Kidney epithelial cell (primary cell): ENCODE data around the gene GDPD5. TPM values are rescaled to one million over a fixed set of nuclear protein-coding genes. Genes with fewer than 3 reads are reported as not detected.

Experiments
- DNase-seq: peaks from one replicate; pipeline ENCODE4 v3.0.0-alpha.2; 2010; ENCODE audit warnings: low read depth
- H3K27me3 ChIP-seq: 2 replicates; pipeline ENCODE4 v1.6.0; 2011; ENCODE audit warnings: low read length; ENCODE audit not compliant: control insufficient read depth, insufficient read depth
- H3K36me3 ChIP-seq: 2 replicates; pipeline ENCODE4 v1.5.1; 2011; ENCODE audit warnings: low read length; ENCODE audit not compliant: control insufficient read depth, insufficient read depth
- H3K4me3 ChIP-seq: 2 replicates; pipeline ENCODE4 v1.5.1; 2011; ENCODE audit warnings: low read depth, mild to moderate bottlenecking, control low read depth, low read length
- total RNA-seq: library from RNA; depleted of rRNA; stranded (reverse); fragments of >200 nt; gene quantifications from 2 replicates; pipeline ENCODE4 v1.2.3, GENCODE V29; 2015
- TF ChIP-seq, protein P1 (sequence below): IDR thresholded peaks from 2 replicates; pipeline ENCODE4 v1.5.1; 2011; ENCODE audit warnings: mild to moderate bottlenecking, moderate library complexity, low read length, control low read depth, inconsistent platforms; ENCODE audit not compliant: insufficient read depth, poor library complexity, severe bottlenecking

Gene GDPD5
- total RNA-seq, 1 donor from 2014 or later = 12.7 TPM

DNA sequence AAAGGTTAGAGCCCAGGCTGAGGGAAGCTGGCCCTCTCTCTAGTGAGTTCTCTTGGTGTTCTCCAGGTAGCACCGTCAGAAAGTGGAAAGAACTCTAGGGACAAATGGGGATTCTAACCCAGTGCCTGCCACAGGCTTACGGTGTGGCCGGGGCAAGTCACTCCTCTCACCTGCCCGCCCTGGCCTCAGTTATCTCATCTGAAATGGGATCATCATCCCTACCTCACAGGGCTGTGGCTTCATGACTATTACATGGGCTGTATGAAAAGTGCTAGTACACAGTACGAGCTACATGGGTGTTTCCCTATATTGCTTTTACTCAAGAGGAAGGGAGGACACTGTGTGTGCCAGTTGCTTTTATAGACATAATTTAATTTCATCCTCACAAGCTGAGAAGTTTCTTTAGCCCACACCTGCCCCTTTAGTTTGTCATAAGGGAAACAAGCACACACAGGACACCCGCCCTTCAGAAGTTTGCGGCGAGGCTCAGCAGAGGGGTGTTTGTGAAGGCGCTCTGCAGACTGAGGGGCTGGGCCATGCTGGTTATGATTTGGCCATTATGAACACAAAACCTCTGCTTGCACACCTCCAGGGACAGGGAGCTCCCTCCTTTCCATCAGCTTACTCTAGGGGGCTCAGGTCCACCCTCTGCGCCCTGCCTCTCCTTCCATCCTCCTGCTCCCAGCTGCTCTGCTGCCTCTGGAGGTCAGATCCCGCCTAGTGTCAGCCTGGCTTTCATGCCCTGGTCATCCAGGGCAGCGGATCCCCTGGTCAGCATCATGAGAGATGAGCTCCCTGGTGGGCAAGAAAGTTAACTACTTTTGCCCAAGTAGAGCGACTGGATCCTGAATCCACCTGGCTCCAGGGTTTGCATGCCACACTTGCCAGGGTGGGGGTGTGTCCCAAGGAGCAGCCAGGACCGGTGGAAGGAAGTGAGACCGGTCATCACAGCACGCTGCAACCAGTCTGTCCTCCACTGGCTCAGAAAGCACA lies 93.9 kb downstream of the GDPD5 start:
- H3K36me3 ChIP-seq = no peaks in the 10 kb centered on the region
- TF ChIP-seq, protein P1, sequence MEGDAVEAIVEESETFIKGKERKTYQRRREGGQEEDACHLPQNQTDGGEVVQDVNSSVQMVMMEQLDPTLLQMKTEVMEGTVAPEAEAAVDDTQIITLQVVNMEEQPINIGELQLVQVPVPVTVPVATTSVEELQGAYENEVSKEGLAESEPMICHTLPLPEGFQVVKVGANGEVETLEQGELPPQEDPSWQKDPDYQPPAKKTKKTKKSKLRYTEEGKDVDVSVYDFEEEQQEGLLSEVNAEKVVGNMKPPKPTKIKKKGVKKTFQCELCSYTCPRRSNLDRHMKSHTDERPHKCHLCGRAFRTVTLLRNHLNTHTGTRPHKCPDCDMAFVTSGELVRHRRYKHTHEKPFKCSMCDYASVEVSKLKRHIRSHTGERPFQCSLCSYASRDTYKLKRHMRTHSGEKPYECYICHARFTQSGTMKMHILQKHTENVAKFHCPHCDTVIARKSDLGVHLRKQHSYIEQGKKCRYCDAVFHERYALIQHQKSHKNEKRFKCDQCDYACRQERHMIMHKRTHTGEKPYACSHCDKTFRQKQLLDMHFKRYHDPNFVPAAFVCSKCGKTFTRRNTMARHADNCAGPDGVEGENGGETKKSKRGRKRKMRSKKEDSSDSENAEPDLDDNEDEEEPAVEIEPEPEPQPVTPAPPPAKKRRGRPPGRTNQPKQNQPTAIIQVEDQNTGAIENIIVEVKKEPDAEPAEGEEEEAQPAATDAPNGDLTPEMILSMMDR = no peak
- H3K27me3 ChIP-seq = peaks cover 51% of the 10 kb centered on the region
- no peak overlapping the region for H3K4me3 ChIP-seq
- no peak for DNase-seq

DNA sequence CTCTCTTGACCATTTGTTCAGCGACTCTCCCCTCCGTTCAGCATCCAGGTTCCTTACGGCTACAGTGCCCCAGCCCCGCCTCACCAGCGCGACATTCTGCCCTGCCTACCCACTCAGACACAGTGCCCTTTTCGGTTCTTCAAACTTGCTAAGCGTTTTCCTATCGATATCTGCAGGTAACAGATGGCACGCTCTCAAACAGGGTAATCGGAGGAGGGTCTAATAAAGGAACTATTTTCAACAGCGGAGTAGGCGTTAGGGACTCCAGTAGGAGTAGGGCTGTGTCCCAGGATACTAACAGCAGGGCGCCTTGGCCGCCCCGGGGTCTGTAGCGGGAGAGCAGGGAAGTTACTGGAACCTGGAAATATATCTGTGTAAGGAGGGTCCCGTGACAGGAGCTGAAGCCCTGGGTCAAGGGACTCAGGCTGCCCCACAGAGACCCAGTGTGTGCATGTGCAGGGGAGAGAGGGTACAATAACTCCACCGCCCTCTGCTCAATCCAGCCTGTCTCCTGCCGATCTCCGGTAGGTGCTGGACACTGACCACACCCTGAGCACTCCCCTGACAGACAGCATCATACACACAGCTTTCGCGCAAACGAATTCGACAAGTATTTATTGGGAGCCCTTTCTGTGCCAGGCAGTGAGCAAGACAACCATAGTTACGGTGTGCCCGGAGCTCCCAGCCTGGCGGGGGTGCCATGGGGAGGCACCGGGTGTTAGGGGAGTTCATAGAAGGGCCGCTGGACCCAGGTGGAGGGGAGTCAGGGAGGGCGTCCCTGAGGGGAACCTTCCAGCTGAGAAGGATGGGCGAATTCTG lies 94.8 kb downstream of the GDPD5 start:
- Histone ChIP-seq H3K27me3 (peaks cover 51% of the 10 kb centered on the region), H3K4me3 (peak overlapping the region; percentile 22), H3K36me3 (no peaks in the 10 kb centered on the region)
- no peak for DNase-seq
- TF ChIP-seq, protein P1 = no peak

DNA sequence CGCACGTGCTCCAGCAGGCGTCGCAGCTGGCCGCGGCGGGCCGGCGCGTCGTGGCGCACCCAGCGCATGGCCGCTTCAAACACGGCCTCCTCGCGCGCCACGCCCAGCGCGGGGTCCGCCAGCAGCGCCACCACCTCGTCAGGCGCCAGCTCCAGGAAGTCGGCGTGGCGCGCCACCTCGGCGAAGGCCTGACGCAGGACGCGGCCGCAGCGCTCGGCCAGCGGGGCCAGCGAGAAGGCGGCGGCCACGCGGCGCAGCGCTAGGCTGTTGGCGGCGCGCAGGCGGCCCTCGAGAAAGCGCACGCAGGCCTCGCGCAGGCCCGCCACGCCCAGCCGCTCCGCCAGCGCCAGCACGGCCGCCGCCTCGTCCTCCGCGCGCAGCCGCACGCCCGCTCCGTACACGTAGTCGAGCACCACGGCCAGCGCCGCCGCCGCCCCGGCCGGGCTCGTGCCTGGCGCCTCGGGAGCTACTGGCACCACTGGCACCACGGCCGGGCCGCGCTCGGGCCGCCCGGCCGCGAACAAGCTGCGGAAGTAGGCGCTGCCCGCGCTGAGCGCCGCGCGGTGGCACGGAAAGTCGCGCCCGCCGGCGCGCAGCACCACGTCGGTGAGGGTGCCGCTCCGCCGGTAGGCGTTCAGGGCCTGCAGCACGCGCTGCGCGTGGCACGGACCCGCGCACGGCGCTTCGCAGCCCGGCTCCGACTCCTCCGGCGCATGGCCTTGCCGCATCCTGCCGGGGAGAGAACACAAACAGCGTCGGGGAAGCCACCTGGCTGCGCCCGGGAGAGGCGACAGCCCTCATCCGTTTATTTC lies 95.6 kb downstream of the GDPD5 start:
- H3K36me3 ChIP-seq = no peaks in the 10 kb centered on the region
- TF ChIP-seq, protein P1 = no peak
- H3K4me3 ChIP-seq = peak overlapping the region; percentile 22
- peak; percentile 7 for DNase-seq
- H3K27me3 ChIP-seq = peaks cover 51% of the 10 kb centered on the region

DNA sequence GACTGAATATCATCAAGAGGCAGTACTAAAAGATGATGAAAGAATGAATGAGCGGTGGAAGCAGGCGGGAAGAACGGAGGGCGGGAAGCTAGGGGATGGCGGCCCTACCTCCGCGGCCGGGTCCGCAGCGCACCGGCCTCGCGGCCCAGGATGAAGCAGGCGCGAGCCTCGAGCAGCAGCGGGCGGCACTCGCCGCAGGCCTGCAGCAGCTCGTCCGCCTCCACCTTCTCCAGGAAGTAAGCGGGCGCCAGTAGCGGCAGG lies 96.2 kb downstream of the GDPD5 start:
- Histone ChIP-seq H3K27me3 (peaks cover 51% of the 10 kb centered on the region), H3K4me3 (no peak overlapping the region), H3K36me3 (no peaks in the 10 kb centered on the region)
- DNase-seq = no peak
- TF ChIP-seq, protein P1 = no peak

DNA sequence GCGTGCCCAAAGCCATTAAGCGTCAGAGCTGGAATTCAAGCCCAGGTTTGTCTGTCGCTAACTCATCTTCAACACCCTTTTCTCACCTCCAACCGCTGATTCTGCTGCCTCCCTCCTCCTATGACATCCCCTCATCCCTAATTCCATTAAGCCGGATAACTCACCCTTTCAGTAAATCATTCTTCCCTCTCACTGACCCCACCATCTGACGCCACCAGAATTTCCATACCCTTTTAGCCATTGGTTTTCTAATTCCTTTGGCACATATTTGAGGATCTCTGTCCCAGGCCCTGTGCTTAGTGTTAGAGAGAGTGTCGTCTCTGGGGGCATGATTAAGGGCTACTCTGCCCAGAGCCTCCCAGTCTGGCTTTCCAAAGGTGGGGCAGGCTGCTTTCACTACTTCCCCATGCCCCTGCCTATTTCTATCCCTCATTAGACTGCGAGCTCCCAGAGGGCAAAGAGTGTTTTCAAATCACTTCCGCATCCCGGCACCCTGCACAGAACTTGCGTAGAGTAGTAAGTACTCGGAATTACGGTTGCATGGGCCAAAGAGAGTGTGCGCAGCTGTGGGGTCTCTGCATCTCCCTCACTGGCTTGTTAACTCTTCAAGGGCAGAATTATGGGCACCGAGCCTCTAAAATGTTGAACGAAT lies 96.6 kb downstream of the GDPD5 start:
- Histone ChIP-seq H3K4me3 (no peak overlapping the region), H3K36me3 (no peaks in the 10 kb centered on the region), H3K27me3 (peaks cover 50% of the 10 kb centered on the region)
- no peak for DNase-seq
- TF ChIP-seq, protein P1 = no peak
